AG09309 (cell line): ENCODE measurements around the gene ZNF648.

Experiments
- DNase-seq: peaks from one replicate; pipeline ENCODE4 v3.0.0-alpha.2; 2010; ENCODE audit warnings: low read depth
- H3K4me3 ChIP-seq: 2 replicates; pipeline ENCODE4 v1.5.1; 2011; ENCODE audit warnings: mild to moderate bottlenecking, low read depth, low read length, moderate library complexity; ENCODE audit not compliant: control insufficient read depth
- TF ChIP-seq, protein P1 (sequence below): IDR thresholded peaks from 2 replicates; pipeline ENCODE4 v1.5.1; 2011; ENCODE audit warnings: mild to moderate bottlenecking, low read depth, low read length, inconsistent platforms; ENCODE audit not compliant: insufficient read depth, control insufficient read depth; ENCODE audit errors: missing control alignments

Gene ZNF648

DNA sequence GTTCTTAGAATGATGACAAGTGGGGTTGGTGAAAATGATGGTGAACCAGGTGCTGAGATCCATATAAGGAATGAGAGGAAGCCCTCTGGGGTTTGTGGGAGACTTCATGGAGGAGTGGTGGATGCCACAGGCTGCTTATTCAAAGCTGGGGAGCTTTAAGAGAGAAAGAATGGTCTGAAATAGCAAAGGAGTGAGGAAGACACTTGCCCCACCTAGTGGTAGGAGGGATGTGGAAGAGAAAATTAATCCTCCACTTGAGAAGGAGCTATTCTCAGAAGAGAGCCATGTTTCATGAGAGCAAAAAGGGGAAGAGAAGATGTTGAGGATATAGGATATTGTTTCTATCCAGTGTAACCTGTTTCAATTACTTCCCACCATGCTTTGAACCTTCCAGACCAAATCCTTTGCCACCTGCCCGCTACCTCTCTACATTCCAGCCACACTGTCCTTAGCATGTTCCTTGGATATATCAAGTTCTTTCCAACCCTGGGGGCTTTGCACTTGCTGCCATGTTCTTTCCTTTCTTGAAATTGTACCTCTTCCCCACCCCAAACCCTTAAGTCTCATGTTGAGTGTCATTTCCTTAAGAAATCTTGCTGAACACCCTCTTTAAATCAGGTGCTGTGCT is 19.6 kb upstream of the ZNF648 start:
- DNase-seq = peak; percentile 11
- TF ChIP-seq, protein P1, sequence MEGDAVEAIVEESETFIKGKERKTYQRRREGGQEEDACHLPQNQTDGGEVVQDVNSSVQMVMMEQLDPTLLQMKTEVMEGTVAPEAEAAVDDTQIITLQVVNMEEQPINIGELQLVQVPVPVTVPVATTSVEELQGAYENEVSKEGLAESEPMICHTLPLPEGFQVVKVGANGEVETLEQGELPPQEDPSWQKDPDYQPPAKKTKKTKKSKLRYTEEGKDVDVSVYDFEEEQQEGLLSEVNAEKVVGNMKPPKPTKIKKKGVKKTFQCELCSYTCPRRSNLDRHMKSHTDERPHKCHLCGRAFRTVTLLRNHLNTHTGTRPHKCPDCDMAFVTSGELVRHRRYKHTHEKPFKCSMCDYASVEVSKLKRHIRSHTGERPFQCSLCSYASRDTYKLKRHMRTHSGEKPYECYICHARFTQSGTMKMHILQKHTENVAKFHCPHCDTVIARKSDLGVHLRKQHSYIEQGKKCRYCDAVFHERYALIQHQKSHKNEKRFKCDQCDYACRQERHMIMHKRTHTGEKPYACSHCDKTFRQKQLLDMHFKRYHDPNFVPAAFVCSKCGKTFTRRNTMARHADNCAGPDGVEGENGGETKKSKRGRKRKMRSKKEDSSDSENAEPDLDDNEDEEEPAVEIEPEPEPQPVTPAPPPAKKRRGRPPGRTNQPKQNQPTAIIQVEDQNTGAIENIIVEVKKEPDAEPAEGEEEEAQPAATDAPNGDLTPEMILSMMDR = peak; percentile 69
- H3K4me3 ChIP-seq = no peak overlapping the region

DNA sequence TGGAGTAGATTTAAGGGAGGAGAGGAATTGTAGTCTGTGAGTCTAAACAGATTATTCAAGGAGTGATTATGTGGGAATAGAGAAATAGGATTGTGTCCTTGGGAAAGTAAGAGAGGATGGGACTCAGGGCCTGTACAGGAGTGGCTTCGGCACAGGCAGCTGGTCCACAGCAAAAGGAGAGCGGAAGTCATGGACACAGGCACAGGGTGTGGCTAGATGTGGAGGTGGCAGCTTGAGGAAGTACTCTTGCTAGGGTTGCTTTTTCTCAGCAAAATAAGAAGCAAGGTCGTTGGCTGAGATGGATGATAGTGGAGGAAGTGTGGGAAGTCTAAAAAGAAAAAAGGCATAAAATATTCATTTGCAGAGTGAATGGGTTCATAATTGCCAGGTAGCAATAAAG is 18.5 kb upstream of the ZNF648 start:
- DNase-seq = no peak
- no peak overlapping the region for H3K4me3 ChIP-seq
- TF ChIP-seq, protein P1 = no peak

DNA sequence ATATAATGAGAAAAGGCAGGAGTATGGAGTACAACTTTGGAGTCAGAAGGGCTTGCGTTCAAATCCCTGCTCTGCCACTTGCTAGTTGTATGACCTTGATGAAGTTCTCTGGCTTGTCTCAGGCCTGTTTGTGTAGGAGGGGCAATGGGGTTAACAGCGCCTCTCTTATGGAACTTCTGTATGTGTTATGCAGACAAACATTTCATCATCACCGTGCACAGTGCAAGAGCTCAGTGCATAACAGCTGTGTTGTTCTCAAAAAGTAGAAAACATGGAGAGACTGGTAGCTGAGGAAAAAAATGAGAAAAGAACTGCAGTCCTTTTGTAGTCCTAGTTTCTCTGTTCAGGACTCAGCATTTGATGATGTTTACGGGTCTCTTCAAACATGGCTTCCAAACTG is 10.4 kb upstream of the ZNF648 start:
- no peak for DNase-seq
- TF ChIP-seq, protein P1 = no peak

DNA sequence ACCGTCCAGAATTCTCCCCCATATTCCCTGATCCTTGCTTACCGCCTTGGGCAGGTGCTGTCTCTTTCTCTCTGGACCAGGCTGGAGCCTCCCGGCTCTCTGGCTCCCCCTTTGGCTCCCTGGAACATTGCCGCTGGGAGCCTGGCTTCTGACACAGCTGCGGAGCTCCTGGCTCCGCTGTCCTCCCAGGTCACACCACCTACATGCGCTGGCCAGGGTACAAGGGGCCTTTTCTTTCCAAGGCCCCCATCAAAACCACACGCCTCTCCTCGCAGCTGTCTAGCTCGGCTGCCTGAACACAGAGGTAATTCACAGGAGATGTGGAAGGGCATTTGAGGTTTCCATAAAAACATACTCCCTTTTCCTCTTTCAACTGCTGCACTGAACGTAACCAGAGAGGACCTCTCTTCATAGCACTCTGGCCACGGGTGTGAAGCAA is 7.5 kb upstream of the ZNF648 start:
- no peak for DNase-seq
- TF ChIP-seq, protein P1 = peak; percentile 79
- no peak overlapping the region for H3K4me3 ChIP-seq

More for the DNA sequence above, 10.4 kb upstream of the ZNF648 start:
- no peak overlapping the region for H3K4me3 ChIP-seq

DNA sequence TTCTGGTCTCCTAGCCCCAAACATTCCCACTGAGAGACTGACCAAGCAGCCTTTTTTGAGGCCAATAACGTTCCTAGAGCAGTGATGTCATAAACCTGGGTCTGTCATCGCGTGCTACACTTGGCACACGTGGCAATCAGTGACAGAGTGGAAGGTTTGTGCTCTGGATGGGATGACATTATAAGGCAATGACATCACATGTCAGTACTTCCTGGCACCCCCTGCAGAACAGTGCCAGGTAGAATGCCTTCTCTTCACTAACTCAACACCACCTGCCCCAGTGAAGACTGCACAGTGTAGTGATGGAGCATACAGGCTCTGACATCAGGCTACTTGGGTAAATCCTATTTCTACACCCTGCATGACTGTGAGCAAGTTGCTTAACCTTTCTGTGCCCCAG is 5.4 kb upstream of the ZNF648 start:
- TF ChIP-seq, protein P1 = no peak
- H3K4me3 ChIP-seq = no peak overlapping the region
- DNase-seq = no peak

DNA sequence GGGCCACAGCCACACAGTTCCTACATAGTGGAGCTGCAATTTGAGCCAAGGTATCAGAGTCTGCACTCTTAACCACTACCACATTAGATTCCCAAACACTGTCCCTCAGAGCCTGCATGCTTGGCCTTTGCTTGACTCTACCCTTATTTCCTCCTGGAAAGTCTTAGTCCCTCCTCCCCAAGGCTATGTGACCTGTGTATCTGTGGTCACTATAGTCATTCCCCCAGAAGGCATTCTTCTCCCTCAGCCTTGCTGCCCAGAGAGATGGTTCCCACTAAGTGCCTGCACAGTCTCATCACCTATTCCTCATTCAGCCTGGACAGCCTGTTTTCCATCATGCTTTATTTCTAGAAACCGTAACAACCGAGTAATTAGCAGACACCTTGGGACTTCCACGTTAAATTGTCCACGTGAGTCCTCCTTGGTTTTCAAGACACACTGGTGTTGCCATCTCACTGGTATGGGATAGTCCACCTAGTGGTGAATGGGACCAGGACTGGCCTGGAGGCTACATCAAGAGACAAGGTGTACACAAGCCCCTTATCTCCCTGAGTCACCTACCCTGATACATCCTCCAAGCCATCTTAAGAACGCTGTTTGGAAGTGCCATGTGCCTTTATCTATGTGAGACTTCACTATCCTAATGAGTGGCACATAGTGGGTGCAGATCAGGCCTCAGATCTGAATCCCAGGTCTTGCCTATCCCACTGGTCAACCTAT is 3.8 kb upstream of the ZNF648 start:
- TF ChIP-seq, protein P1 = no peak
- no peak for DNase-seq
- no peak overlapping the region for H3K4me3 ChIP-seq
